GM12865 (cell line): ENCODE results near the gene SCLT1.

Experiments
- DNase-seq: peaks from one replicate; pipeline ENCODE4 v3.0.0; 2010; ENCODE audit warnings: low read depth
- H3K4me3 ChIP-seq: 2 replicates; pipeline ENCODE4 v1.5.1; 2011; ENCODE audit warnings: mild to moderate bottlenecking, low read depth, low read length, control low read depth
- CTCF ChIP-seq: IDR thresholded peaks from 2 replicates; pipeline ENCODE4 v1.5.1; 2011; ENCODE audit warnings: low read length, control low read depth, low read depth, inconsistent platforms; ENCODE audit not compliant: insufficient read depth; ENCODE audit errors: missing control alignments

The SCLT1 gene

GRCh38 chr4:128921954-128922353, 171.4 kb downstream of the SCLT1 start:
- DNase-seq, result no peak
- H3K4me3 ChIP-seq, result no peak overlapping the region
- no peak for TF ChIP-seq CTCF

GRCh38 chr4:128917781-128918180, 175.6 kb downstream of the SCLT1 start:
- no peak overlapping the region for H3K4me3 ChIP-seq
- TF ChIP-seq CTCF, result no peak
- DNase-seq, result peak; percentile 57

GRCh38 chr4:128916832-128917231, 176.5 kb downstream of the SCLT1 start:
- TF ChIP-seq CTCF, result no peak
- DNase-seq, result peak; percentile 44
- no peak overlapping the region for H3K4me3 ChIP-seq

GRCh38 chr4:128915544-128915943, 177.8 kb downstream of the SCLT1 start:
- DNase-seq, result no peak
- TF ChIP-seq CTCF, result no peak
- H3K4me3 ChIP-seq, result no peak overlapping the region

- no peak for TF ChIP-seq CTCF
- peak; percentile 47 for DNase-seq
- H3K4me3 ChIP-seq, result no peak overlapping the region
Observed at GRCh38 chr4:128913228-128913627, 180.1 kb downstream of the SCLT1 start.

- no peak for DNase-seq
- no peak for TF ChIP-seq CTCF
- no peak overlapping the region for H3K4me3 ChIP-seq
Observed at GRCh38 chr4:128908735-128909134, 184.6 kb downstream of the SCLT1 start.

GRCh38 chr4:128907981-128908380, 185.4 kb downstream of the SCLT1 start:
- no peak overlapping the region for H3K4me3 ChIP-seq
- TF ChIP-seq CTCF, result no peak
- no peak for DNase-seq
